SK-N-MC (cell line): ENCODE data around the gene ADGB.

Source experiments
- EZH2 ChIP-seq: fragments of 200-600 bp; sonication (generic); IDR thresholded peaks from one replicate; pipeline ENCODE4 v1.6.1; 2017; ENCODE audit warnings: antibody characterized with exemption
- FOXP2 ChIP-seq: optimal IDR thresholded peaks from 2 replicates; pipeline ENCODE3; 2011; ENCODE audit warnings: mild to moderate bottlenecking, moderate library complexity; ENCODE audit not compliant: insufficient read depth; ENCODE audit errors: extremely low read length, control extremely low read depth
- POLR2AphosphoS5 ChIP-seq: IDR thresholded peaks from 2 replicates; pipeline ENCODE4 v1.6.1; 2012; ENCODE audit warnings: mild to moderate bottlenecking, low read depth, low read length, borderline replicate concordance

DNA sequence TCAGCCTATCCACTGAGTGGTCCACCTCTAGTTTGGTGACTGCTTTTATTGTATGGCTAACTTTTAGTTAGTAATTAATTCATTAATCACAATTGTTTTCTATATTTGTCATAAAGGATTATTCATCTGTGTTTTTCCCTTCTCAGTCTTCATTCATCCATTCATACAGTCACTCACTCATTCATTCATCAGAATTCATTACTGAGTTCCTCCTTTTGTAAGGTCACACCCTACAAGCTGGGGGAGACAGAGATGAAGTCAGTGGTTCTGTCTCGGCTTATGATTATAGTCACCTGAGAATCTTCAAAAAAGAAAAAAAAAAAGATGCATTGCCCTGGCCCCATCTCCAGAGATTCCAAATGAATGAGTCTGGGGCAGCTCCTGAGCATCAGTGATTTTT, 257.1 kb downstream of the ADGB start:
- no peak for TF ChIP-seq POLR2AphosphoS5
- no peak for TF ChIP-seq EZH2
- no peak for TF ChIP-seq FOXP2
